H9 (cell line): ENCODE data around the gene PDE4B. TPM values are rescaled to one million over a fixed set of nuclear protein-coding genes. Genes with fewer than 3 reads are reported as not detected.

Source experiments
- DNase-seq: peaks from one replicate; pipeline ENCODE4 v3.0.0-alpha.2; 2017
- H2AFZ ChIP-seq: one replicate; pipeline ENCODE4 v1.6.1; 2013; ENCODE audit warnings: mild to moderate bottlenecking, low read length, control low read depth, moderate library complexity
- H2AK5ac ChIP-seq: 2 replicates; pipeline ENCODE4 v1.6.1; 2013; ENCODE audit warnings: low read length, control low read depth, mixed read lengths; ENCODE audit not compliant: insufficient read length
- H2BK120ac ChIP-seq: one replicate; pipeline ENCODE4 v1.6.1; 2013; ENCODE audit warnings: low read depth, mild to moderate bottlenecking, low read length, control low read depth, inconsistent platforms; ENCODE audit not compliant: poor library complexity, severe bottlenecking
- H2BK12ac ChIP-seq: 2 replicates; pipeline ENCODE4 v1.6.1; 2013; ENCODE audit warnings: low read length, control low read depth, mixed read lengths, low read depth; ENCODE audit not compliant: insufficient read length
- H2BK15ac ChIP-seq: 2 replicates; pipeline ENCODE4 v1.6.1; 2013; ENCODE audit warnings: low read depth, low read length, control low read depth
- H2BK20ac ChIP-seq: one replicate; pipeline ENCODE4 v1.6.1; 2013; ENCODE audit warnings: low read depth, mild to moderate bottlenecking, low read length, control low read depth, inconsistent platforms; ENCODE audit not compliant: poor library complexity, severe bottlenecking
- H2BK5ac ChIP-seq: 2 replicates; pipeline ENCODE4 v1.6.1; 2013; ENCODE audit warnings: low read length, control low read depth, mixed read lengths; ENCODE audit not compliant: insufficient read length
- H3K14ac ChIP-seq: 2 replicates; pipeline ENCODE4 v1.6.1; 2013; ENCODE audit warnings: low read length, control low read depth; ENCODE audit not compliant: insufficient read depth
- H3K18ac ChIP-seq: 2 replicates; pipeline ENCODE4 v1.6.1; 2013; ENCODE audit warnings: low read depth, mild to moderate bottlenecking, mixed read lengths, low read length, control low read depth; ENCODE audit not compliant: insufficient read length
- H3K23ac ChIP-seq: 2 replicates; pipeline ENCODE4 v1.6.1; 2013; ENCODE audit warnings: low read length, control low read depth, mixed read lengths, low read depth; ENCODE audit not compliant: insufficient read length
- H3K23me2 ChIP-seq: 2 replicates; pipeline ENCODE4 v1.6.1; 2013; ENCODE audit warnings: low read depth, mild to moderate bottlenecking, mixed read lengths, low read length, control low read depth; ENCODE audit not compliant: insufficient read length, poor library complexity, severe bottlenecking
- H3K27ac ChIP-seq: 2 replicates; pipeline ENCODE4 v1.5.1; 2013; ENCODE audit warnings: low read length, control low read depth, mixed read lengths, low read depth; ENCODE audit not compliant: insufficient read length
- H3K27me3 ChIP-seq: 2 replicates; pipeline ENCODE4 v1.6.1; 2013; ENCODE audit warnings: low read length, control low read depth, inconsistent platforms; ENCODE audit not compliant: insufficient read depth
- H3K4ac ChIP-seq: 2 replicates; pipeline ENCODE4 v1.6.1; 2013; ENCODE audit warnings: low read depth, mild to moderate bottlenecking, control low read depth, inconsistent platforms, low read length, moderate library complexity
- H3K4me1 ChIP-seq: 2 replicates; pipeline ENCODE4 v1.6.1; 2013; ENCODE audit warnings: low read length, control low read depth, inconsistent platforms; ENCODE audit not compliant: insufficient read depth
- H3K4me2 ChIP-seq: 2 replicates; pipeline ENCODE4 v1.6.1; 2013; ENCODE audit warnings: low read length, control low read depth, mixed read lengths; ENCODE audit not compliant: insufficient read length, insufficient read depth
- H3K56ac ChIP-seq: 2 replicates; pipeline ENCODE4 v1.6.1; 2013; ENCODE audit warnings: low read depth, mild to moderate bottlenecking, mixed read lengths, low read length, control low read depth; ENCODE audit not compliant: insufficient read length
- H3K79me1 ChIP-seq: 2 replicates; pipeline ENCODE4 v1.6.1; 2013; ENCODE audit warnings: low read depth, mild to moderate bottlenecking, moderate library complexity, low read length, control low read depth, inconsistent platforms; ENCODE audit not compliant: insufficient read depth, poor library complexity, severe bottlenecking
- H3K79me2 ChIP-seq: 2 replicates; pipeline ENCODE4 v1.6.1; 2013; ENCODE audit warnings: low read length, control low read depth, inconsistent platforms; ENCODE audit not compliant: insufficient read depth
- H3K9ac ChIP-seq: 2 replicates; pipeline ENCODE4 v1.6.1; 2013; ENCODE audit warnings: low read length, control low read depth, mixed read lengths; ENCODE audit not compliant: insufficient read length; ENCODE audit errors: extremely low read depth
- H3K9me3 ChIP-seq: one replicate; pipeline ENCODE4 v1.6.1; 2013; ENCODE audit warnings: low read depth, low read length, inconsistent platforms; ENCODE audit not compliant: control insufficient read depth
- H3T11ph ChIP-seq: one replicate; pipeline ENCODE4 v1.6.1; 2013; ENCODE audit warnings: mild to moderate bottlenecking, low read length, control low read depth, inconsistent platforms
- H4K20me1 ChIP-seq: one replicate; pipeline ENCODE4 v1.6.1; 2013; ENCODE audit not compliant: control insufficient read depth, insufficient read length, insufficient read depth
- H4K5ac ChIP-seq: 2 replicates; pipeline ENCODE4 v1.6.1; 2013; ENCODE audit warnings: low read depth, mild to moderate bottlenecking, mixed read lengths, low read length, control low read depth; ENCODE audit not compliant: insufficient read length
- H4K8ac ChIP-seq: replicated peaks from 2 replicates; pipeline ENCODE4 v1.6.1; 2013; ENCODE audit warnings: low read length, control low read depth, mixed read lengths, low read depth; ENCODE audit not compliant: insufficient read length
- H4K91ac ChIP-seq: 2 replicates; pipeline ENCODE4 v1.6.1; 2013; ENCODE audit warnings: low read depth, mild to moderate bottlenecking, moderate library complexity, mixed read lengths, low read length, control low read depth; ENCODE audit not compliant: insufficient read length
- H3K27ac Mint-ChIP-seq, 3 experiments: 2 replicates in 2 of 3; 3 replicates in 1 of 3; pipeline ENCODE4 v1.8.0; 2020 to 2021; ENCODE audit warnings: mixed read lengths in 3 of 3, mild to moderate bottlenecking in 1 of 3, moderate library complexity in 1 of 3
- H3K27me3 Mint-ChIP-seq: 2 replicates; pipeline ENCODE4 v1.8.0; 2021; ENCODE audit warnings: low read depth, mild to moderate bottlenecking, moderate library complexity, mixed read lengths
- H3K36me3 Mint-ChIP-seq, 3 experiments: 2 replicates in 2 of 3; 3 replicates in 1 of 3; pipeline ENCODE4 v1.8.0; 2020 to 2021; ENCODE audit warnings: low read depth in 3 of 3, mixed read lengths in 3 of 3; ENCODE audit not compliant: insufficient read depth in 1 of 3
- H3K4me1 Mint-ChIP-seq, 2 experiments: 2 replicates each; pipeline ENCODE4 v1.8.0; 2020; ENCODE audit warnings: mixed read lengths in 2 of 2
- H3K4me3 Mint-ChIP-seq, 2 experiments: 2 replicates in 1 of 2; 3 replicates in 1 of 2; pipeline ENCODE4 v1.8.0; 2020 to 2021; ENCODE audit warnings: mild to moderate bottlenecking in 2 of 2, mixed read lengths in 2 of 2, moderate library complexity in 1 of 2
- H3K9me3 Mint-ChIP-seq, 2 experiments: 2 replicates in 1 of 2; 3 replicates in 1 of 2; pipeline ENCODE4 v1.8.0; 2020; ENCODE audit warnings: mild to moderate bottlenecking in 2 of 2, mixed read lengths in 2 of 2, moderate library complexity in 1 of 2
- WGBS: extraction: QIAGEN DNeasy Blood & Tissue Kit; methylation state at CpG from one replicate; pipeline ENCODE4 v1.1.7; 2013; ENCODE audit warnings: missing lambda C conversion rate, low lambda C conversion rate, mixed read lengths; ENCODE audit not compliant: insufficient read length; ENCODE audit errors: extremely low coverage; 5-methylcytosine and 5-hydroxymethylcytosine counted together
- total RNA-seq: library from RNA; stranded (reverse); gene quantifications from 2 replicates; pipeline ENCODE4 v1.2.1, GENCODE V29; 2021
- TF ChIP-seq, protein P1 (sequence below): fragments of 200-600 bp; sonication (generic); conservative IDR thresholded peaks from 3 replicates; pipeline ENCODE4 v1.8.0; 2021; ENCODE audit warnings: antibody characterized with exemption, mild to moderate bottlenecking

PDE4B gene
- total RNA-seq, 1 experiment from 2014 or later = 19.8 TPM

DNA sequence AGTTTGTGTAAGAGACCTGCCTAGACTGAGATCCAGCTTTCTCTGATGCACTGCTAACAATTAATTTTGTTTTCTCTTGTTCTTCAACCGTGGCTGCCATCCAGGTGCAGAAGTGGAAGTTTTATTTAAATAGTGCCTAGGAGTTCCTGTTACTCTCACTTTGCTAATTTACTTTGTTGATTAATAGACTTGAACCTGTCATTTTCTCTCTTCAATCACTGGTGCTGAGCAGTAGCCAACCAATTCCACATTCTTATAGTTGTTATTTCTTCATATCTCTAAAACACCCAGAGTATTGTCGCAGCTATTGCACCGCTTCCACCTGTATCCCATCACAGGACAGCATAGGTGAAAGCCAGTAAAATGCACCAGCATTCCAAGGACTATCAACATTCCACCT lies 157.2 kb downstream of the PDE4B start:
- H3K79me2 ChIP-seq = no peaks in the 10 kb centered on the region
- no peak overlapping the region for H3K4me2 ChIP-seq
- no peak overlapping the region for H3K9ac ChIP-seq
- H3K4me1 Mint-ChIP-seq = no peaks in the 10 kb centered on the region
- H2BK5ac ChIP-seq = no peak overlapping the region
- H3K18ac ChIP-seq = no peak overlapping the region
- H2BK20ac ChIP-seq = no peak overlapping the region
- H3K23me2 ChIP-seq = no peaks in the 10 kb centered on the region
- no peak overlapping the region for H3K14ac ChIP-seq
- H3K4me3 Mint-ChIP-seq = no peak overlapping the region
- H4K20me1 ChIP-seq = no peaks in the 10 kb centered on the region
- H4K8ac ChIP-seq = no peak overlapping the region
- no peak overlapping the region for H3K4ac ChIP-seq
- no peak overlapping the region for H3K23ac ChIP-seq
- H2AK5ac ChIP-seq = no peak overlapping the region
- H3K27ac Mint-ChIP-seq = no peak overlapping the region
- no peak for DNase-seq
- H2BK120ac ChIP-seq = no peak overlapping the region
- no peak overlapping the region for H4K91ac ChIP-seq
- no peaks in the 10 kb centered on the region for H3K9me3 Mint-ChIP-seq
- no peaks in the 10 kb centered on the region for H3K36me3 Mint-ChIP-seq
- H3T11ph ChIP-seq = no peak overlapping the region
- no peaks in the 10 kb centered on the region for H3K9me3 ChIP-seq
- no peak overlapping the region for H2AFZ ChIP-seq
- H3K56ac ChIP-seq = no peak overlapping the region
- no CpG with 5 or more reads among the region's 3 CpGs for WGBS
- no peak overlapping the region for H2BK15ac ChIP-seq
- no peaks in the 10 kb centered on the region for H3K4me1 ChIP-seq
- no peaks in the 10 kb centered on the region for H3K27me3 ChIP-seq
- H3K79me1 ChIP-seq = no peaks in the 10 kb centered on the region
- TF ChIP-seq, protein P1, sequence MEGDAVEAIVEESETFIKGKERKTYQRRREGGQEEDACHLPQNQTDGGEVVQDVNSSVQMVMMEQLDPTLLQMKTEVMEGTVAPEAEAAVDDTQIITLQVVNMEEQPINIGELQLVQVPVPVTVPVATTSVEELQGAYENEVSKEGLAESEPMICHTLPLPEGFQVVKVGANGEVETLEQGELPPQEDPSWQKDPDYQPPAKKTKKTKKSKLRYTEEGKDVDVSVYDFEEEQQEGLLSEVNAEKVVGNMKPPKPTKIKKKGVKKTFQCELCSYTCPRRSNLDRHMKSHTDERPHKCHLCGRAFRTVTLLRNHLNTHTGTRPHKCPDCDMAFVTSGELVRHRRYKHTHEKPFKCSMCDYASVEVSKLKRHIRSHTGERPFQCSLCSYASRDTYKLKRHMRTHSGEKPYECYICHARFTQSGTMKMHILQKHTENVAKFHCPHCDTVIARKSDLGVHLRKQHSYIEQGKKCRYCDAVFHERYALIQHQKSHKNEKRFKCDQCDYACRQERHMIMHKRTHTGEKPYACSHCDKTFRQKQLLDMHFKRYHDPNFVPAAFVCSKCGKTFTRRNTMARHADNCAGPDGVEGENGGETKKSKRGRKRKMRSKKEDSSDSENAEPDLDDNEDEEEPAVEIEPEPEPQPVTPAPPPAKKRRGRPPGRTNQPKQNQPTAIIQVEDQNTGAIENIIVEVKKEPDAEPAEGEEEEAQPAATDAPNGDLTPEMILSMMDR = no peak
- H3K27ac ChIP-seq = no peak overlapping the region
- H4K5ac ChIP-seq = no peak overlapping the region
- no peaks in the 10 kb centered on the region for H3K27me3 Mint-ChIP-seq
- no peak overlapping the region for H2BK12ac ChIP-seq
